Measurements from ENCODE around the gene CSNK2A1.

CSNK2A1 gene

DNA sequence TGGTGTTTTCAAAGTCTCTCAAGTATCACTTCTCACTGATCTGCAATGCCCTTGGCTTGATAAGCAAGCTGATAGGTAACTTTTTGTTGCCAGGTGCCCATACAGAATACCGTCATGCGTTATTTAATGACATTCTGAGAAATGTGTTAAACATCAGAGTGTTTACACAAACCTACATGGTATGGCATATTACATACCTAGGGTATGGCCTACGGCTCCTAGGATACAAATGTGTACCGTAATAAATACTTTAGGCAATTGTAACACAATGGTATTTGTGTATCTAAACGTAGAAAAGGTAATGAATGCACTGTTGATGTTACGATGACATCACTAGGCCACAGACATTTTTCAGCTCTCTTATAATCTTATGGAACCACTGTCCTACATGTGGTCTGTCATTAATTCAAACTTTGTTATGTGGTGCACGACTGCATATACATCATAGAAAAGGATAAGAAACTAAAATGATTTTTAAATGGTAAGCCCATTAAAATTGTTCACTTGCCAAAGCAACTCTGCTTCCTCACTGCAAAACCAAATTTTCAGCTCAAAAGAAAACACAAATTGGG, 35.7 kb downstream of the CSNK2A1 start:
- TF ChIP-seq, protein P1, sequence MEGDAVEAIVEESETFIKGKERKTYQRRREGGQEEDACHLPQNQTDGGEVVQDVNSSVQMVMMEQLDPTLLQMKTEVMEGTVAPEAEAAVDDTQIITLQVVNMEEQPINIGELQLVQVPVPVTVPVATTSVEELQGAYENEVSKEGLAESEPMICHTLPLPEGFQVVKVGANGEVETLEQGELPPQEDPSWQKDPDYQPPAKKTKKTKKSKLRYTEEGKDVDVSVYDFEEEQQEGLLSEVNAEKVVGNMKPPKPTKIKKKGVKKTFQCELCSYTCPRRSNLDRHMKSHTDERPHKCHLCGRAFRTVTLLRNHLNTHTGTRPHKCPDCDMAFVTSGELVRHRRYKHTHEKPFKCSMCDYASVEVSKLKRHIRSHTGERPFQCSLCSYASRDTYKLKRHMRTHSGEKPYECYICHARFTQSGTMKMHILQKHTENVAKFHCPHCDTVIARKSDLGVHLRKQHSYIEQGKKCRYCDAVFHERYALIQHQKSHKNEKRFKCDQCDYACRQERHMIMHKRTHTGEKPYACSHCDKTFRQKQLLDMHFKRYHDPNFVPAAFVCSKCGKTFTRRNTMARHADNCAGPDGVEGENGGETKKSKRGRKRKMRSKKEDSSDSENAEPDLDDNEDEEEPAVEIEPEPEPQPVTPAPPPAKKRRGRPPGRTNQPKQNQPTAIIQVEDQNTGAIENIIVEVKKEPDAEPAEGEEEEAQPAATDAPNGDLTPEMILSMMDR (IDR thresholded peaks at IDR 0.05; ENCODE audit: low read length, missing control alignments) = no peak

GRCh38 chr20:507006-507758, 36.4 kb downstream of the CSNK2A1 start:
- no peak overlapping the region for H3K4me3 ChIP-seq (replicated peaks; ENCODE audit: low read depth, low read length)
- DNase-seq (ENCODE audit: low read depth) = no peak
- TF ChIP-seq, protein P1 (IDR thresholded peaks at IDR 0.05; ENCODE audit: low read length, missing control alignments) = no peak

More for the DNA sequence above, 35.7 kb downstream of the CSNK2A1 start:
- H3K4me3 ChIP-seq (replicated peaks; ENCODE audit: low read depth, low read length) = no peak overlapping the region
- DNase-seq (ENCODE audit: low read depth) = no peak

DNA sequence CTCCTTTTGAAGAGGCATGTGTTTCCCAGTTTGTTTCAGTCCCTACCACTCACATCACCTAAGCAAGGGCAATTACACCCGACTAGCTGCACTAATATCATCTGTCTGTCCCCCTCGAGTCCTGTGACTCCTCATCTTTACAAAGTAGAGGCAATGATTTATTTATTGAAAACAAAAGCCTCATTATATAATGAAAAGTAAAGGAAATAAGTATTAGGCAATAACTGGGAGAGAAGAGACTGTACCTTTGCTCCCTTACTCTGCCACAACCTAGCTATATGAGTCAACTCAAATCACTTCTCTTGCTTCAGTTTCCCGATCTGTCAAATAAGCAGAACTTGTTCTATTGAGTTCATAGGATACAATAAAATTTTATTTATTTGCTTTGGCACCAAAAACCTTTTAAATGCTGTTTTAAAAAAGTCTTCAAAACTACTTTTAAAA, 38.9 kb downstream of the CSNK2A1 start:
- TF ChIP-seq, protein P1 (IDR thresholded peaks at IDR 0.05; ENCODE audit: low read length, missing control alignments) = no peak
- no peak for DNase-seq (ENCODE audit: low read depth)
- H3K4me3 ChIP-seq (replicated peaks; ENCODE audit: low read depth, low read length) = no peak overlapping the region

- no peak overlapping the region for H3K4me3 ChIP-seq (replicated peaks; ENCODE audit: low read depth, low read length)
- TF ChIP-seq, protein P1 (IDR thresholded peaks at IDR 0.05; ENCODE audit: low read length, missing control alignments) = no peak
- no peak for DNase-seq (ENCODE audit: low read depth)
Measured at GRCh38 chr20:503048-503737, 40.4 kb downstream of the CSNK2A1 start.

DNA sequence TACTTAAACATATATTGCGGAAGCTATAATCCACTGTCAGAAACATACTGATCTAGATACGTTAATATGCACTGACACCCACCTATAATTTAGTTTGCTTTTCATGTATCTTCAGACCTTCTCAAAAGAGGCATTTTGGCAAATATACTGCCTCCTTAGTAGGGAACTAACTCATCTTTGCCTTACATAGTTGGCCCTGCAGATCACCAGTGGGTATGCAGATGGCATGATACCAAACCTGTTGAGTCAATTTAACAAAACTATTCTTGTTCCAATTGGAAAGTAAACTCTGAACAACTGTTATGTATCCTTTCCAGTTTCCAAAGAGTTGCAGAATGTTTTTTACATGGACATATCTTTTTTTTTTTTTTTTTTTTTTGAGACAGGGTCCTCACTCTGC, 45.6 kb downstream of the CSNK2A1 start:
- no peak for DNase-seq (ENCODE audit: low read depth)
- TF ChIP-seq, protein P1 (IDR thresholded peaks at IDR 0.05; ENCODE audit: low read length, missing control alignments) = no peak
- H3K4me3 ChIP-seq (replicated peaks; ENCODE audit: low read depth, low read length) = no peak overlapping the region

DNA sequence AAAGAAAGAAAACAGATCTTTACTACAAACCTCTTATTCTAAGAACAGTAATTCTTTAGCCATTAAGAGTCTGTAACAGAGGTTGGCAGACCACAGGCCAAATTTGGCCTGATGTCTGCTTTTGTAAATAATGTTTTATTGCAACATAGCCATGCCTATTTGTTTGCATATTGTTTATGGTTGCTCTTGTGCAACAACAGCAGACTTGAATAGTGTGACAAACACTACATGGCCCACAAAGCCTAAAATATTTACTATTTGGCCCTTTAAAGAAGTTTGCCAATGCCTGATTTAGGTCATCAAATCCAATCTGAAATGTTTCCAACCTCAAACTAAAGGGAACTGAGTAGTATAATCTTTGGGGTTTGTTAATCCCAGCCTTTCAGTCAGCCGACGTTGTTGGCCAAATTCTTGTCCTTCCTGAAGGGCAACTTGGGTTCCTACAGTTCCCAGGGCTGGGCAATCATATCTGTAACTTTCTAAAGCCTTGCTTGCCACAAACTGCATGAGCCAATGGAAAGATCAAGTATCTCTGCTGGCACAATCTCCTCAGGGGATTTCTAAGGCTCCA, 47.4 kb downstream of the CSNK2A1 start:
- no peak overlapping the region for H3K4me3 ChIP-seq (replicated peaks; ENCODE audit: low read depth, low read length)
- peak; percentile 56 for DNase-seq (ENCODE audit: low read depth)
- TF ChIP-seq, protein P1 (IDR thresholded peaks at IDR 0.05; ENCODE audit: low read length, missing control alignments) = no peak

Data from fibroblast of pulmonary artery (primary cell).